Stimulated activated CD4-positive, alpha-beta T cell treated with anti-CD3 and anti-CD28 coated beads, Interleukin-12 subunit alpha, Interleukin-12 subunit beta, amount 100 ng/mL, for 48 hours (primary cell): ENCODE results near the gene KCNF1.

Experiments
- DNase-seq, 3 donors: peaks; one replicate each; pipeline ENCODE4 v3.0.0-alpha.2; 2020; ENCODE audit warnings: low read depth in 2 of 3, low spot score in 1 of 3

KCNF1 gene

DNA sequence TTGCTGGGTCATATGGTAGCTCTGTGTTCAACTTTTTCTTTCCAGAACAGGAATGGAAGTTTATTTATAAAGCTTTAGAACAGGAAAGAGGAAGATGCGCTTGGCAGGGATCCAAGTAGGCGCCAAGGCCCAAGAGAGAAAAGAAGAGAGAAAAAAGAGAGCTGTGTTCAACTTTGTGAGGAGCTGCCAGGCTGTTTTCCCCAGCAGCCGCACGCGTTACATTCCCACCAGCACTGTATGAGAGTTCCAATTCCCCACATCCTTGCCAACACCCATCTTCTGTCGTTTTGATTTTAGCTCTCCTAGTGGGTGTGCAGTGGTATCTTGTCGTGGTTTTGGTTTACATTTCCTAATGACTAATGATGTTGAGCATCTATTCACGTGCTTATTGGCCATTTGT is 51.4 kb downstream of the KCNF1 start:
- no peak for DNase-seq
